Measurements from ENCODE around the gene ATAD5.

ATAD5 gene

DNA sequence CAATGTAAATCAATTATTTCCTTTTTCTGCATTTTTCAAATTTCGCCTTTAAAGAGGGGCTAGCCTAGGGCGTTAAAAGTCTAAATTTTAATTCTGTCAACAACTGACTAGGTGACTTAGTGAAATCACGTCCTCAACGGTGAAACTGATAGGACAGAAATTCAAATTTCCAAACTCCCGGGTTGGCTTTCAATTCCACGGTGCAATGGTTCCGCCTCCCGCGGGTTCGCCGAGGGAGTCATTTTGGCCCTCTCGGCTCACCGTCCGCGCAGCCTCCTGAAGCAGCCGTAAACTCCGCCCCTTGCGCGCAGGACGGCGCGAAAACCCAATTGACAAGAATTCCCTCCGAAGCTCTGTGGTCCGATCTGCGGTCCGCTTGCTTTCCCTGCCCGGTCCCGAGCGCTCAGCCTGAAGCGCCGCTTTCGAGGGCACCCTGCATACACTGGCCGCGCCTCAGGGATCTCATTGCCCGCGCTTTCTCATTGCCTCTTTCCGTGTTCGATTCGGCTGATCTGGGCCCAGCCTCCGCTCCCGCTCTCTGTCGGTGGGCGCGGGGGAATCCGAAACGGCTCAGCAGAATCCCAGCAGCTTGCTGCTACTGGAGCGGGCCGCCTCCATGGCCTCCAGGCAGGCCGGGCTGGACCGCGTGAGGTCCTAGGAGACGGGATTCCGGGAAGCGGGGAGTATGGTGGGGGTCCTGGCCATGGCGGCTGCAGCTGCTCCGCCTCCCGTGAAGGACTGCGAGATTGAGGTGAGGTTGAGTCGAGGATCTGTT is at the start of gene ATAD5 (continued):
- TF ChIP-seq, protein P1, sequence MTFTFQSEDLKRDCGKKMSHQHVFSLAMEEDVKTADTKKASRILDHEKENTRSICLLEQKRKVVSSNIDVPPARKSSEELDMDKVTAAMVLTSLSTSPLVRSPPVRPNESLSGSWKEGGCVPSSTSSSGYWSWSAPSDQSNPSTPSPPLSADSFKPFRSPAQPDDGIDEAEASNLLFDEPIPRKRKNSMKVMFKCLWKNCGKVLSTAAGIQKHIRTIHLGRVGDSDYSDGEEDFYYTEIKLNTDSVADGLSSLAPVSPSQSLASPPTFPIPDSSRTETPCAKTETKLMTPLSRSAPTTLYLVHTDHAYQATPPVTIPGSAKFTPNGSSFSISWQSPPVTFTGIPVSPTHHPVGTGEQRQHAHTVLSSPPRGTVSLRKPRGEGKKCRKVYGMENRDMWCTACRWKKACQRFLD (tag by site-specific recombination; IDR thresholded peaks at IDR 0.05), result no peak
- TF ChIP-seq ZNF202 (tag by site-specific recombination; IDR thresholded peaks at IDR 0.05; ENCODE audit: borderline replicate concordance) (no peak), SP3 (tag by site-specific recombination; IDR thresholded peaks at IDR 0.05) (peak; percentile 89), ZNF76 (tag by site-specific recombination; IDR thresholded peaks at IDR 0.05; ENCODE audit: borderline replicate concordance, low read depth) (peak; percentile 59; the same call in 1 of the 2 replicates), ZBTB17 (tag by site-specific recombination; IDR thresholded peaks at IDR 0.05) (peak; percentile 100), ZNF449 (tag by site-specific recombination; IDR thresholded peaks at IDR 0.05) (peak; percentile 15; the same call in 1 of the 2 replicates), ZNF433 (tag by site-specific recombination; IDR thresholded peaks at IDR 0.05; ENCODE audit: low read depth) (no peak), ZNF530 (tag by site-specific recombination; IDR thresholded peaks at IDR 0.05; ENCODE audit: low read depth) (no peak), PBX3 (CRISPR knock-in tag; IDR thresholded peaks at IDR 0.05) (peak; percentile 64; the same call in 1 of the 2 replicates), KLF8 (tag by site-specific recombination; IDR thresholded peaks at IDR 0.05) (peak; percentile 73), ZNF660 (tag by site-specific recombination; IDR thresholded peaks at IDR 0.05) (peak; percentile 88; the same call in 1 of the 2 replicates), ZNF391 (tag by site-specific recombination; IDR thresholded peaks at IDR 0.05; ENCODE audit: borderline replicate concordance, low read depth) (peak; percentile 53; the same call in 1 of the 2 replicates), ZNF791 (tag by site-specific recombination; IDR thresholded peaks at IDR 0.05) (no peak), ZNF610 (tag by site-specific recombination; IDR thresholded peaks at IDR 0.05; ENCODE audit: borderline replicate concordance) (peak; percentile 59; the same call in 1 of the 2 replicates), GLI2 (tag by site-specific recombination; IDR thresholded peaks at IDR 0.05; ENCODE audit: borderline replicate concordance, low read depth) (no peak), ZNF362 (tag by site-specific recombination; IDR thresholded peaks at IDR 0.05) (no peak), ZNF548 (tag by site-specific recombination; IDR thresholded peaks at IDR 0.05) (no peak), ZNF621 (tag by site-specific recombination; IDR thresholded peaks at IDR 0.05) (no peak), SETDB1 (IDR thresholded peaks at IDR 0.05; ENCODE audit: insufficient read length, low read length) (peak; percentile 28), ZNF121 (tag by site-specific recombination; IDR thresholded peaks at IDR 0.05) (no peak), ZNF114 (tag by site-specific recombination; IDR thresholded peaks at IDR 0.05) (no peak), ZNF555 (tag by site-specific recombination; conservative IDR thresholded peaks at IDR 0.05) (no peak), ZBTB44 (tag by site-specific recombination; IDR thresholded peaks at IDR 0.05) (peak; percentile 82), ZNF501 (tag by site-specific recombination; IDR thresholded peaks at IDR 0.05) (peak; percentile 68; the same call in 1 of the 2 replicates), KLF7 (tag by site-specific recombination; IDR thresholded peaks at IDR 0.05; ENCODE audit: borderline replicate concordance) (no peak), ZEB2 (tag by site-specific recombination; IDR thresholded peaks at IDR 0.05) (peak; percentile 90), ZFP69B (tag by site-specific recombination; IDR thresholded peaks at IDR 0.05) (peak; percentile 57)
- TF ChIP-seq, protein P2, sequence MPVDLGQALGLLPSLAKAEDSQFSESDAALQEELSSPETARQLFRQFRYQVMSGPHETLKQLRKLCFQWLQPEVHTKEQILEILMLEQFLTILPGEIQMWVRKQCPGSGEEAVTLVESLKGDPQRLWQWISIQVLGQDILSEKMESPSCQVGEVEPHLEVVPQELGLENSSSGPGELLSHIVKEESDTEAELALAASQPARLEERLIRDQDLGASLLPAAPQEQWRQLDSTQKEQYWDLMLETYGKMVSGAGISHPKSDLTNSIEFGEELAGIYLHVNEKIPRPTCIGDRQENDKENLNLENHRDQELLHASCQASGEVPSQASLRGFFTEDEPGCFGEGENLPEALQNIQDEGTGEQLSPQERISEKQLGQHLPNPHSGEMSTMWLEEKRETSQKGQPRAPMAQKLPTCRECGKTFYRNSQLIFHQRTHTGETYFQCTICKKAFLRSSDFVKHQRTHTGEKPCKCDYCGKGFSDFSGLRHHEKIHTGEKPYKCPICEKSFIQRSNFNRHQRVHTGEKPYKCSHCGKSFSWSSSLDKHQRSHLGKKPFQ (tag by site-specific recombination; IDR thresholded peaks at IDR 0.05), result no peak
- TF ChIP-seq, protein P3, sequence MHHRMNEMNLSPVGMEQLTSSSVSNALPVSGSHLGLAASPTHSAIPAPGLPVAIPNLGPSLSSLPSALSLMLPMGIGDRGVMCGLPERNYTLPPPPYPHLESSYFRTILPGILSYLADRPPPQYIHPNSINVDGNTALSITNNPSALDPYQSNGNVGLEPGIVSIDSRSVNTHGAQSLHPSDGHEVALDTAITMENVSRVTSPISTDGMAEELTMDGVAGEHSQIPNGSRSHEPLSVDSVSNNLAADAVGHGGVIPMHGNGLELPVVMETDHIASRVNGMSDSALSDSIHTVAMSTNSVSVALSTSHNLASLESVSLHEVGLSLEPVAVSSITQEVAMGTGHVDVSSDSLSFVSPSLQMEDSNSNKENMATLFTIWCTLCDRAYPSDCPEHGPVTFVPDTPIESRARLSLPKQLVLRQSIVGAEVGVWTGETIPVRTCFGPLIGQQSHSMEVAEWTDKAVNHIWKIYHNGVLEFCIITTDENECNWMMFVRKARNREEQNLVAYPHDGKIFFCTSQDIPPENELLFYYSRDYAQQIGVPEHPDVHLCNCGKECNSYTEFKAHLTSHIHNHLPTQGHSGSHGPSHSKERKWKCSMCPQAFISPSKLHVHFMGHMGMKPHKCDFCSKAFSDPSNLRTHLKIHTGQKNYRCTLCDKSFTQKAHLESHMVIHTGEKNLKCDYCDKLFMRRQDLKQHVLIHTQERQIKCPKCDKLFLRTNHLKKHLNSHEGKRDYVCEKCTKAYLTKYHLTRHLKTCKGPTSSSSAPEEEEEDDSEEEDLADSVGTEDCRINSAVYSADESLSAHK (tag by site-specific recombination; IDR thresholded peaks at IDR 0.05), result peak; percentile 83; the same call in 1 of the 2 replicates
